ENCODE measurements around the gene SH2D1A. TPM values are rescaled to one million over a fixed set of nuclear protein-coding genes. Genes with fewer than 3 reads are reported as not detected.
"Not testable (repeated sequence)": the region's sequence is repeated elsewhere in the genome, so short reads cannot be mapped to it uniquely, and the experiment has no call there.

The SH2D1A gene
- total and polyA plus RNA-seq, 4 donors, result 0.15 to 0.59 (median 0.32) TPM

DNA sequence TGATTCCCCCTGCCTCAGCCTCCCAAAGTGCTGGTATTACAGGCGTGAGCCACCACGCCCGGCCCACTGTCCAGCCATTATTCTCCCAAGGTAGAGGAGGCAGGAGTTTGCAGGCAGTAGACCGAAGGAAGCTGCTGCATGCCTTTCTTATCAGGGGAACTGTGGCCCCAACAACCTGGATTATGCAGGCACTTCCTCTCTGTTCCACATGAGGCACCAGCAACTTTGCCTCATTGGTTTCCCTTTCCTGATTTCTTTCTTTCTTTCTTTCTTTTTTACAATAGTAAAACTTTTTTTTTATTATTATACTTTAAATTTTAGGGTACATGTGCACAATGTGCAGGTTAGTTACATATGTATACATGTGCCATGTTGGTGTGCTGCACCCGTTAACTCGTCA, 62.0 kb downstream of the SH2D1A start:
- H3K4me3 ChIP-seq (ENCODE audit: low read depth, low read length); DNase-seq (ENCODE audit: low read depth in 4 of 6, low spot score in 6 of 6); H3K9me3 ChIP-seq (ENCODE audit: control insufficient read depth, insufficient read depth, low read length); H3K4me1 ChIP-seq (ENCODE audit: control insufficient read depth, insufficient read depth, low read length); H3K27ac ChIP-seq (ENCODE audit: low read depth, low read length); H3K36me3 ChIP-seq (ENCODE audit: control insufficient read depth, insufficient read depth, low read length); H3K27me3 ChIP-seq (ENCODE audit: control insufficient read depth, insufficient read depth, low read length): not testable (repeated sequence)
- WGBS (ENCODE audit: insufficient coverage), result 100% methylated on average over 1 of the region's 6 CpGs

DNA sequence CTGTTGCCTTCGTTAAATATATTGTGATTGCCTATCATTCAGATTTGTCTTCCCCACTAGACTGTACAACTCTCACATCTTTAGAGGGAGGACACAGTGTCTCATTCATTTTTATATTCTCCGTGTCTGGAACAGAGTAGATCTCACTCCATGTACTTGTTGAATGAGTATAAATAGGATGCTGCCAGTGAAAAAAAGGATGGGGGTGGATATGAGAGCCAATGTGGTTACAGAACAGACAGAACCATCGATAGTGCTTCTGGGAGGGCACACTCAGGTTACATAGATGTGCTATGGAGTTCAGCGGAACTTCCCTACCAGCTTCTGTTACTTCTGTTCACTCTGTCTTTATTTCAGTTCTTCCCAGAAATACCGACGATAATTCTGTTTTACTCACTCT, 66.9 kb downstream of the SH2D1A start:
- no peaks in the 10 kb centered on the region for H3K36me3 ChIP-seq (ENCODE audit: control insufficient read depth, insufficient read depth, low read length)
- H3K27ac ChIP-seq (ENCODE audit: low read depth, low read length), result no peak overlapping the region
- DNase-seq (ENCODE audit: low read depth in 4 of 6, low spot score in 6 of 6), result no peak
- H3K4me3 ChIP-seq (ENCODE audit: low read depth, low read length), result no peak overlapping the region
- 90% methylated on average over 2 of the region's 6 CpGs for WGBS (ENCODE audit: insufficient coverage)
- H3K27me3 ChIP-seq (ENCODE audit: control insufficient read depth, insufficient read depth, low read length), result no peaks in the 10 kb centered on the region
- no peaks in the 10 kb centered on the region for H3K9me3 ChIP-seq (ENCODE audit: control insufficient read depth, insufficient read depth, low read length)
- no peaks in the 10 kb centered on the region for H3K4me1 ChIP-seq (ENCODE audit: control insufficient read depth, insufficient read depth, low read length)

DNA sequence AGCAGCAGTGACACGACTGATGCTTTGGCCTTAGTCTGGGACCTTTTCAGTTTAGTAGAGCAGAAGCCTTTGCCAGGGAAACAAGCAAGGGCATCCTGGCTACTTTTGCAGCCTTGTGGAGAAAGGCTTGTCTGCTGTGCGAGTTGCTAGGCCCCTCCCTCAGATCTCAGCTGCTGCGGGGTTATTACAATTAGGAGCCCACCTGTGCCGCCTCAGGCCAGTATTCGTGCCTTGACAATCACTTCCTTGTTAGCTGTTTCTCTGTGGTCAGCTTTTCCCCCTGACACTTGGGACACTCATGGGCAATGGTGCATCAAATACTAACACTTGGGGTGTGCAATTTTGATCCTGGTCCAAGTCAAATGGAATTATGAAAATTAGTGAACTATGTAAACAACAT, 67.9 kb downstream of the SH2D1A start:
- DNase-seq (ENCODE audit: low read depth in 4 of 6, low spot score in 6 of 6), result no peak
- no peak overlapping the region for H3K4me3 ChIP-seq (ENCODE audit: low read depth, low read length)
- H3K4me1 ChIP-seq (ENCODE audit: control insufficient read depth, insufficient read depth, low read length), result no peaks in the 10 kb centered on the region
- 50% methylated on average over 4 of the region's 5 CpGs for WGBS (ENCODE audit: insufficient coverage)
- H3K27me3 ChIP-seq (ENCODE audit: control insufficient read depth, insufficient read depth, low read length), result no peaks in the 10 kb centered on the region
- H3K9me3 ChIP-seq (ENCODE audit: control insufficient read depth, insufficient read depth, low read length), result no peaks in the 10 kb centered on the region
- no peak overlapping the region for H3K27ac ChIP-seq (ENCODE audit: low read depth, low read length)
- H3K36me3 ChIP-seq (ENCODE audit: control insufficient read depth, insufficient read depth, low read length), result no peaks in the 10 kb centered on the region

DNA sequence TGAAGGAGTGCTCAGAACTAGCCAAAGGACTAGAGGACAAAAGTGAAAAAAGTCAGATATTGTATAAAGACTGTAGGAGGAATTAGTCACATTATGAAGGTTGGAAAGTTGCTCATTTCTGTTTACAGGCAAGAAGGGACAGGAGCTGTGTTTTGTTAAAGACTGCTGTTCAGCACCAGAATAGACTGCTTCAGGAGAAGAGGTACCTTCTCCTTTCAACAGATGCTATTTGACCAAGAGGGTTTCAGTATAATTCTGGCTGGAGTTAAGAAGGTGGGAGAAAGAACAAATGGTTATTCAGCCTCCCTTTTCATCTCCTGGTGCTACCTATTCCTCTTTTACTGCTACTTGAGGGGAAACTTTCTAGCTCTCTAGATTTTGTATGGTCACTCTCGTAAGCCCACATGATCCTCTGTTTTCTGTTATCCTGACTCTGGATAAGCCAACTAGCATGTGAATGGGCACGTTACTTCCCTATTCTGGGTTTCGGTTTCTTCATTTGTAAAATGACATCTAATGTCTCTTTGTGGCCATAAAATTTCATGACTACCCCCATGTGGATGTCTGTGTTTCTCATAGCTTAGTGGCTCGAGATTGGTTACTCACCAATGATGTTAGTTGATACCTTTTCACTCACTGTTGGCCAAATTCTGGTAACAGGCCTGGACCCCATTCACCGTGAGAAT, 68.9 kb downstream of the SH2D1A start:
- 64% methylated on average over 3 of the region's 5 CpGs for WGBS (ENCODE audit: insufficient coverage)
- no peak overlapping the region for H3K27ac ChIP-seq (ENCODE audit: low read depth, low read length)
- no peak for DNase-seq (ENCODE audit: low read depth in 4 of 6, low spot score in 6 of 6)
- H3K9me3 ChIP-seq (ENCODE audit: control insufficient read depth, insufficient read depth, low read length), result no peaks in the 10 kb centered on the region
- H3K4me1 ChIP-seq (ENCODE audit: control insufficient read depth, insufficient read depth, low read length), result no peaks in the 10 kb centered on the region
- no peaks in the 10 kb centered on the region for H3K27me3 ChIP-seq (ENCODE audit: control insufficient read depth, insufficient read depth, low read length)
- no peak overlapping the region for H3K4me3 ChIP-seq (ENCODE audit: low read depth, low read length)
- H3K36me3 ChIP-seq (ENCODE audit: control insufficient read depth, insufficient read depth, low read length), result no peaks in the 10 kb centered on the region

DNA sequence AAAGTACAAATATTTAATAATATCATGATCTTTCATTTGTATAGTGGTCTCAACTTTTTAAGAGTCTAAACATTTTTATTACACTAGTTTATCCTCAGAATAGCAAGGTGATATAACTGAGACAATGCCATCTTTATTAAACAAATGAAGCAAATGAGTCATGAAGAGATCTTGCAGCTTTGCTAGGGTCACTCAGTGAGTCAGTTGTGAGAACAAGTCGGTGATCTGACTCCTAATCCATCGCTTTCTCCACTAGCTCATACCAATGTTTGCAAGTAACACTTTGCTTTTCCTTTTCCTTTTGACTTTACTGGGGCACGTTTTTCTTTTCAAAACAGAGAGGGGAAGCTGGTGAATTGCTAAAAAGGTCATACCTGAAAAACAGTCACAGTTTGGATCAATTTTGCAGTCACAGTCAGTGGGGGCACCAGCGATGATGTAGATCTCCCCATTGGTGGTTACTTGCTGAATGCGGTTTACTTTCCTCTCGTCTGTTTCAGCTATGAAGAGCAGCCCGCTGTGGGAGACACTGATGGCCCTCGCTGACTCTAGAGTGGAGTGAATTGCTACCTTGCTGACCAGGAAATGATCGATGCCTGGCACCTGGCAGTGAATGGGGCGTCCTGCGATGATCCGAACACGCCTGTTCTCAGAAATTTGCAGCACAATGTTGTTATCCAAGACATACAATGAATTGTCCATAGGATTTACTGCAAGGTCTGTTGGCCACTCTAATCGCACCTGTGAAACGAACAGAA, 75.7 kb downstream of the SH2D1A start:
- WGBS (ENCODE audit: insufficient coverage), result 65% methylated on average over 11 of the region's 15 CpGs
- no peaks in the 10 kb centered on the region for H3K36me3 ChIP-seq (ENCODE audit: control insufficient read depth, insufficient read depth, low read length)
- H3K27ac ChIP-seq (ENCODE audit: low read depth, low read length), result no peak overlapping the region
- no peaks in the 10 kb centered on the region for H3K9me3 ChIP-seq (ENCODE audit: control insufficient read depth, insufficient read depth, low read length)
- H3K27me3 ChIP-seq (ENCODE audit: control insufficient read depth, insufficient read depth, low read length), result no peaks in the 10 kb centered on the region
- no peaks in the 10 kb centered on the region for H3K4me1 ChIP-seq (ENCODE audit: control insufficient read depth, insufficient read depth, low read length)
- H3K4me3 ChIP-seq (ENCODE audit: low read depth, low read length), result no peak overlapping the region
- DNase-seq (ENCODE audit: low read depth in 4 of 6, low spot score in 6 of 6), result no peak

Small RNAs within 50 kb of the gene (small RNA-seq; reads per million reads assigned to genes)
- not detected for gene AL022718.1 (ENCODE audit: low replicate concordance)

Other genes with a start within 250 kb of the SH2D1A start
- not detected for gene TEX13D, start 13.9 kb upstream of the SH2D1A start, total RNA-seq
- gene TEX13D, start 13.9 kb upstream of the SH2D1A start, polyA plus RNA-seq (ENCODE audit: insufficient read length in 2 of 2), result not detected